ENCODE data around the gene GLI3. TPM values are rescaled to one million over a fixed set of nuclear protein-coding genes. Genes with fewer than 3 reads are reported as not detected.
A peak's percentile ranks its signal among the peaks of the same experiment; 100 is the strongest.

GLI3 gene
- total and polyA plus RNA-seq, 2 of the 8 experiments (the other 6 are each of a cell fraction or from before 2014, with no cell fraction given): 8.0 to 31.1 TPM

GRCh38 chr7:42065942-42066341, 171.1 kb downstream of the GLI3 start (continued):
- no peak for TF ChIP-seq CHD7 (IDR thresholded peaks at IDR 0.05; ENCODE audit: insufficient replicate concordance, low read length)
- TF ChIP-seq NANOG (IDR thresholded peaks at IDR 0.05; ENCODE audit: insufficient read depth, low read depth, low read length, poor library complexity, severe bottlenecking): peak; percentile 57
- 0 out of 4 replicates have a peak, but pooled peaks of 1 of the 2 experiments have one; percentile 30 for TF ChIP-seq HDAC2 (IDR thresholded peaks at IDR 0.05; ENCODE audit: borderline replicate concordance in 1 of 2, low read depth in 2 of 2, low read length in 2 of 2)
